Measurements from ENCODE around the gene NR2C2AP.
"Not testable (repeated sequence)": the region's sequence is repeated elsewhere in the genome, so short reads cannot be mapped to it uniquely, and the experiment has no call there.

The NR2C2AP gene

DNA sequence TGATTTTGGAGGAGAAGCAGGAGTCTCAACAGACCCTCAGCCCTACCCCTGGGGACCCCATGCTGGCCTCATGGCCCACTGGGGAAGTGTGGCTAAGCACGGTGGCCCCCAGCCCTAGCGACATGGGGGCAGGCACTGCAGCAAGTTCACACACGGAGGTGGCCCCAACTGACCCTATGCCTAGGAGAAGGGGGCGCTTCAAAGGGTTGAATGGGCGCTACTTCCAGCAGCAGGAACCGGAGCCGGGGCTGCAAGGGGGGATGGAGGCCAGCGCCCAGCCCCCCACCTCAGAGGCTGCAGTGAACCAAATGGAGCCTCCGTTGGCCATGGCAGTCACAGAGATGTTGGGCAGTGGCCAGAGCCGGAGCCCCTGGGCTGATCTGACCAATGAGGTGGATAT is 23.4 kb upstream of the NR2C2AP start:
- Histone ChIP-seq H3K9me3 (ENCODE audit: control insufficient read depth, insufficient read depth, low read length) (no peaks in the 10 kb centered on the region), H3K27me3 (ENCODE audit: control insufficient read depth, insufficient read depth, low read length) (peaks cover 17% of the 10 kb centered on the region), H3K36me3 (ENCODE audit: control insufficient read depth, insufficient read depth, low read length) (no peaks in the 10 kb centered on the region), H3K4me1 (ENCODE audit: control insufficient read depth, insufficient read depth, low read length) (no peaks in the 10 kb centered on the region), H3K9ac (ENCODE audit: low read depth, low read length) (no peak overlapping the region), H3K4me3 (ENCODE audit: low read depth, low read length) (no peak overlapping the region)

DNA sequence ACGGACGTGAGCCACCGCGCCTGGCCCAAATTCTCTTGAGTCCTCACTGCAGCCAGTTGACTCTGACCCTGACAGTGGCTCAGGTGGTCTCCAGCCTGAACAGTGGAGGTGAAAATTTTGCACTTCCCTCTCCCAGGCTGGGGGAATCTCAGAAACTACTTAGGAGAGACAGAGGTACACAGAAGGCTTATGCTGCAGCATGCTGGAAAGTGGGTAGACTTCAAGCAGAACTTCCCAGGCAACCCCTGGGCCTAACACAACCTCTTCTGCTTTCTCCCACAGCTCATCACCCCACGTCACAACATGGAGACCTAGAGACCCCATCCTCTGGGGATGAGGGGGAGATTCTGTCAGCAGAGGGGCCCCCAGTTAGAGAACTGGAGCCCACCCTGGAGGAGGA is 23.0 kb upstream of the NR2C2AP start:
- Histone ChIP-seq H3K36me3 (ENCODE audit: control insufficient read depth, insufficient read depth, low read length) (no peaks in the 10 kb centered on the region), H3K4me3 (ENCODE audit: low read depth, low read length) (no peak overlapping the region)

DNA sequence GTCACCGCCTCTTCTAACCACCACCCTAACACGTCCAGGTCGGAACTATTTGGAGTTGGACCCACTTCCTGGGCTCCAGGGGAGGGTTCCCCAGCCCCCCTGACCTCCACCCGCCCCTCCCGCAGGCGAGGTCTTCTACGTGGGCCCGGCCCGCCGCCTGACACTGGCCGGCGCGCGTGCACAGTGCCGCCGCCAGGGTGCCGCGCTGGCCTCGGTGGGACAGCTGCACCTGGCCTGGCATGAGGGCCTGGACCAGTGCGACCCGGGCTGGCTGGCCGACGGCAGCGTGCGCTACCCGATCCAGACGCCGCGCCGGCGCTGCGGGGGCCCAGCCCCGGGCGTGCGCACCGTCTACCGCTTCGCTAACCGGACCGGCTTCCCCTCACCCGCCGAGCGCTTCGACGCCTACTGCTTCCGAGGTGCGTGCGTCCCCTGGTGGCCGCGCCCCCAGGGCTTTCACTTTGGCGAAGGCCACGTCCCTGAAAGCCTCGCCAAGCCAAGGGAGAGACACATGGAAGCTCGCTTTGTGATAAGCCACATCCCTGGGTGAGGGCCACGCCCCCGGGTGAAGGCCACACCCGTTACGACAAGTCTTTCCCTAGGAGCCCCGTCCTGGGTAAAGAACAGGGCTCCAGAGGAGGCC is 21.8 kb upstream of the NR2C2AP start:
- H3K27me3 ChIP-seq (ENCODE audit: control insufficient read depth, insufficient read depth, low read length), result peaks cover 17% of the 10 kb centered on the region
- H3K4me1 ChIP-seq (ENCODE audit: control insufficient read depth, insufficient read depth, low read length), result no peaks in the 10 kb centered on the region
- H3K4me3 ChIP-seq (ENCODE audit: low read depth, low read length), result peak overlapping the region; percentile 60
- no peaks in the 10 kb centered on the region for H3K9me3 ChIP-seq (ENCODE audit: control insufficient read depth, insufficient read depth, low read length)
- H3K9ac ChIP-seq (ENCODE audit: low read depth, low read length), result no peak overlapping the region
- no peaks in the 10 kb centered on the region for H3K36me3 ChIP-seq (ENCODE audit: control insufficient read depth, insufficient read depth, low read length)

More for the DNA sequence above, 23.0 kb upstream of the NR2C2AP start:
- Histone ChIP-seq H3K9me3 (ENCODE audit: control insufficient read depth, insufficient read depth, low read length) (no peaks in the 10 kb centered on the region), H3K27me3 (ENCODE audit: control insufficient read depth, insufficient read depth, low read length) (peaks cover 17% of the 10 kb centered on the region), H3K4me1 (ENCODE audit: control insufficient read depth, insufficient read depth, low read length) (no peaks in the 10 kb centered on the region), H3K9ac (ENCODE audit: low read depth, low read length) (no peak overlapping the region)

DNA sequence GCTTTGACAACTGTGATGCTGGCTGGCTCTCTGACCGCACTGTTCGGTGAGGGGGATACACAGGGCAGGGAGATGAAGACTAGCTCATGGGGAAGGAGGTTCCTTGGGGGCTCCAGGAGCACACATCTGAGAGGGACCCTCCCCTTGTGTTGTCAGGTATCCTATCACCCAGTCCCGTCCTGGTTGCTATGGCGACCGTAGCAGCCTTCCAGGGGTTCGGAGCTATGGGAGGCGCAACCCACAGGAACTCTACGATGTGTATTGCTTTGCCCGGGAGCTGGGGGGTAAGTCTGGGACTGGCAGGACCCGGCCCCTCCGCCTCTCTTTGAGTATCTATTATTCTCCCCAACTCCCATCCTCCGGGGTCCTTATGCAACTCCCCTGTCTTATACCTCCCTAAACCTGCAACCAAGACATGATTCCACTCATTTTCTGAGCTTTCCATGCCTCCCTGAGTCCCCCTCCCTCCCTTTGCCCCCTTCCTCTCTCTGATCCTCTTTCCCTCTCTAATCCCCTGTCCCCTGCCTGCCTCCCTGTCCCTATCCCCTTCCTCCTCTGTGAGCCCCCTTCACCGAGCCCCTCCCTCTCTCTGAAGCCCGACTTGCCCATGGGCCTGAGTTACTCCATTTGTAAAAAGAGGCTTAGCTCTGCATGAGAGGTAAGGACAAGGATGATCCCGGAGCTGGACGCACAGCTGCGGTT is 21.1 kb upstream of the NR2C2AP start:
- Histone ChIP-seq H3K4me3 (ENCODE audit: low read depth, low read length) (peak overlapping the region; percentile 60), H3K36me3 (ENCODE audit: control insufficient read depth, insufficient read depth, low read length) (no peaks in the 10 kb centered on the region), H3K9ac (ENCODE audit: low read depth, low read length) (no peak overlapping the region), H3K4me1 (ENCODE audit: control insufficient read depth, insufficient read depth, low read length) (no peaks in the 10 kb centered on the region), H3K27me3 (ENCODE audit: control insufficient read depth, insufficient read depth, low read length) (peaks cover 17% of the 10 kb centered on the region), H3K9me3 (ENCODE audit: control insufficient read depth, insufficient read depth, low read length) (no peaks in the 10 kb centered on the region)

DNA sequence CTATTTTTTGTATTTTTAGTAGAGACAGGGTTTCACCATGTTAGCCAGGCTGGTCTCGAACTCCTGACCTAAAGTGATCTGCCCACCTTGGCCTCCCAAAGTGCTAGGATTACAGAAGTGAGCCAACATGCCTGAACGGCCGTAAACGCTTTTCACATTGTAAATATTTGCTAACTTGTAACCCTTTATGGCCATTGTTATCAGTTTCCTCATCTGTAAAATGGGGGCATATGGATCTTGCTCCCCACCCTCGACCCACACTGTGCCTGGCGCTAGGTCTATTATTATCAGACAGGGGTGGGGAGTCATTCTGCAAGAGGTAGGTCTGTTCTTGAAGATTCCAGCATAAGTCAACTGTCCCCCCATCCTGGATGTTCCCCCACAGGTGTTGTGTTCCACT is 20.4 kb upstream of the NR2C2AP start:
- no peaks in the 10 kb centered on the region for H3K36me3 ChIP-seq (ENCODE audit: control insufficient read depth, insufficient read depth, low read length)
- H3K9ac ChIP-seq (ENCODE audit: low read depth, low read length), result no peak overlapping the region
- no peaks in the 10 kb centered on the region for H3K4me1 ChIP-seq (ENCODE audit: control insufficient read depth, insufficient read depth, low read length)
- no peak overlapping the region for H3K4me3 ChIP-seq (ENCODE audit: low read depth, low read length)
- no peaks in the 10 kb centered on the region for H3K9me3 ChIP-seq (ENCODE audit: control insufficient read depth, insufficient read depth, low read length)
- peaks cover 16% of the 10 kb centered on the region for H3K27me3 ChIP-seq (ENCODE audit: control insufficient read depth, insufficient read depth, low read length)

DNA sequence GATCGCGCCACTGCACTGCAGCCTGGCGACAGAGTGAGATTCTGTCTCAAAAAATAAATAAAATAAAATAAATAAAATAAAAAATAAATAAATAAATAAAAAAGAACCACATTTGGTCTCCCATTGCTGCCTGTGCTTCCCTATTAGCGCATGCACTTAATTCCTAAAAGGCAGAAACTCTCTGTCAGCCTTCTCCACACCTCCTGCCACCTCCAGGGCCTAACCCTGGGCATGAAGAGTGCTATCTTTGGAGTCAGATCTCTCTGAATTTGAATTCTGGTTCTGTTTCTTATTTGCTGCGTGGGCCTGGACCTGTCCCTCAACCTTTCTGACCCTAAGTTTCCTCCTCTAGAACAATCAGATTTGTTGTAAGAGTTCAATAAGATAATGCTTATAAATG is 19.8 kb upstream of the NR2C2AP start:
- Histone ChIP-seq H3K27me3 (ENCODE audit: control insufficient read depth, insufficient read depth, low read length) (peaks cover 14% of the 10 kb centered on the region), H3K36me3 (ENCODE audit: control insufficient read depth, insufficient read depth, low read length) (no peaks in the 10 kb centered on the region), H3K9me3 (ENCODE audit: control insufficient read depth, insufficient read depth, low read length) (no peaks in the 10 kb centered on the region), H3K9ac (ENCODE audit: low read depth, low read length) (no peak overlapping the region), H3K4me3 (ENCODE audit: low read depth, low read length) (no peak overlapping the region), H3K4me1 (ENCODE audit: control insufficient read depth, insufficient read depth, low read length) (no peaks in the 10 kb centered on the region)

DNA sequence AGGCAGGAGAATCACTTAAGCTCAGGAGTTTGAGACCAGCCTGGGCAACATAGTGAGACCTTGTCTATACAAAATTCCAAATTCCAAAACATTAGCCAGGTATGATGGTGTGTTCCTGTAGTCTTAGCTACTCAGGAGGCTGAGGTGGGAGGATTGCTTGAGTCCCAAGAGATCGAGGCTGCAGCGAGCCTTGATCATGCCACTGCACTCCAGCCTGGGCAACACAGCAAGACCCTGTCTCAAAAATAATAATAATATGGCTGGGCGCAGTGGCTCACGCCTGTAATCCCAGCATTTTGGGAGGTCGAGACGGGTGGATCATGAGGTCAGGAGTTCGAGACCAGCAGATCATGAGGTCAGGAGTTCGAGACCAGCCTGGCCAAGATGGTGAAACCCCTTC is 17.8 kb upstream of the NR2C2AP start:
- H3K36me3 ChIP-seq (ENCODE audit: control insufficient read depth, insufficient read depth, low read length), result not testable (repeated sequence)
- H3K27me3 ChIP-seq (ENCODE audit: control insufficient read depth, insufficient read depth, low read length), result peaks cover 11% of the 10 kb centered on the region

DNA sequence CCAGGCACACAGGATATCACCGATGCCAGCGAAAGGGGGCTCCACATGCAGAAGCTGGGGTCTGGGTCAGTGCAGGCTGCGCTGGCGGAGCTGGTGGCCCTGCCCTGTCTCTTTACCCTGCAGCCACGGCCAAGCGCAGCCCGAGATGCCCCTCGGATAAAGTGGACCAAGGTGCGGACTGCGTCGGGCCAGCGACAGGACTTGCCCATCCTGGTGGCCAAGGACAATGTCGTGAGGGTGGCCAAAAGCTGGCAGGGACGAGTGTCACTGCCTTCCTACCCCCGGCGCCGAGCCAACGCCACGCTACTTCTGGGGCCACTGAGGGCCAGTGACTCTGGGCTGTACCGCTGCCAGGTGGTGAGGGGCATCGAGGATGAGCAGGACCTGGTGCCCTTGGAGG is 15.7 kb upstream of the NR2C2AP start:
- H3K27me3 ChIP-seq (ENCODE audit: control insufficient read depth, insufficient read depth, low read length), result peaks cover 15% of the 10 kb centered on the region
- H3K4me1 ChIP-seq (ENCODE audit: control insufficient read depth, insufficient read depth, low read length), result no peaks in the 10 kb centered on the region
- H3K4me3 ChIP-seq (ENCODE audit: low read depth, low read length), result no peak overlapping the region
- H3K9ac ChIP-seq (ENCODE audit: low read depth, low read length), result no peak overlapping the region
- no peaks in the 10 kb centered on the region for H3K36me3 ChIP-seq (ENCODE audit: control insufficient read depth, insufficient read depth, low read length)
- no peaks in the 10 kb centered on the region for H3K9me3 ChIP-seq (ENCODE audit: control insufficient read depth, insufficient read depth, low read length)

More for the DNA sequence above, 17.8 kb upstream of the NR2C2AP start:
- not testable (repeated sequence) for H3K9ac ChIP-seq (ENCODE audit: low read depth, low read length); H3K9me3 ChIP-seq (ENCODE audit: control insufficient read depth, insufficient read depth, low read length); H3K4me1 ChIP-seq (ENCODE audit: control insufficient read depth, insufficient read depth, low read length); H3K4me3 ChIP-seq (ENCODE audit: low read depth, low read length)

DNA sequence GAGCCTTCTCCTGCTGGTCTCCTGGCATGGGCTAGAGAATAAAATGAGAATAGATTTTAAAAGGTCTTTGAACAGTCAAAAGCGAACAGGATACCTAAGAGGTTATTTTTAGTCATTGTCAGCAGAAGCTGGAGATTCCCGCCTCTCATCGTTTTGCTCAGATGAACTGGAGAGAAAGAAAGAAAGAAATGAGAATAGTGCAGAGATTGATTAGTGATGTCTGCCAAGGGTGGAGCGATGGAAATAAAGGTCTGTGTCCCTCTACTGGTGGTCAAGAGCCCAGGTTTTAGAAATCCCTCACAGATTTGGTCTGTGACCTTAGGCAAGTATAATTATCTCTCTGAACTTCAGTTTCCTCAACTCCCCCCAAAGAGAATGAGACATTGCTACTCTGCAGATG is 13.9 kb upstream of the NR2C2AP start:
- H3K9ac ChIP-seq (ENCODE audit: low read depth, low read length), result no peak overlapping the region
- no peaks in the 10 kb centered on the region for H3K4me1 ChIP-seq (ENCODE audit: control insufficient read depth, insufficient read depth, low read length)
- no peak overlapping the region for H3K4me3 ChIP-seq (ENCODE audit: low read depth, low read length)
- no peaks in the 10 kb centered on the region for H3K36me3 ChIP-seq (ENCODE audit: control insufficient read depth, insufficient read depth, low read length)
- peaks cover 30% of the 10 kb centered on the region for H3K27me3 ChIP-seq (ENCODE audit: control insufficient read depth, insufficient read depth, low read length)
- H3K9me3 ChIP-seq (ENCODE audit: control insufficient read depth, insufficient read depth, low read length), result no peaks in the 10 kb centered on the region

DNA sequence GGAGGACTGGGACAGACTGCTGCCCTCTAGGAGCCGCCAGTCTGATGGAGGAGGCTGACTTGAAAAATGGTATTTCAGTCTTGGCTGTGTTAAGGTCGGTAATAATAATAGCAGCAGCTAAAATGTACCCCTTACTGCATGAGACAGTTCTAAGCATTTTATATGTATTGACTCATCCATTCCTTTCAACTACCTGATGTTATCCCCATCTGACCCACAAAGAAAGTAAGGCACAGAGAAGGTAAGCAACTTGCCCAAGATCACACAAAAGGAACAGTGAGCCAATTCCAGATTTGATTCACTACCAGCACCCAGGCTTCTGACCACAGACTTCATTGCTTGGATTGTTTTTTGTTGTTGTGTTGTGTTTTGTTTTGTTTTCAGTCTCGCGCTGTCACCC is 12.6 kb upstream of the NR2C2AP start:
- no peak overlapping the region for H3K4me3 ChIP-seq (ENCODE audit: low read depth, low read length)
- no peak overlapping the region for H3K9ac ChIP-seq (ENCODE audit: low read depth, low read length)
- H3K36me3 ChIP-seq (ENCODE audit: control insufficient read depth, insufficient read depth, low read length), result no peaks in the 10 kb centered on the region
- H3K4me1 ChIP-seq (ENCODE audit: control insufficient read depth, insufficient read depth, low read length), result no peaks in the 10 kb centered on the region
- H3K27me3 ChIP-seq (ENCODE audit: control insufficient read depth, insufficient read depth, low read length), result peaks cover 41% of the 10 kb centered on the region
- H3K9me3 ChIP-seq (ENCODE audit: control insufficient read depth, insufficient read depth, low read length), result no peaks in the 10 kb centered on the region

DNA sequence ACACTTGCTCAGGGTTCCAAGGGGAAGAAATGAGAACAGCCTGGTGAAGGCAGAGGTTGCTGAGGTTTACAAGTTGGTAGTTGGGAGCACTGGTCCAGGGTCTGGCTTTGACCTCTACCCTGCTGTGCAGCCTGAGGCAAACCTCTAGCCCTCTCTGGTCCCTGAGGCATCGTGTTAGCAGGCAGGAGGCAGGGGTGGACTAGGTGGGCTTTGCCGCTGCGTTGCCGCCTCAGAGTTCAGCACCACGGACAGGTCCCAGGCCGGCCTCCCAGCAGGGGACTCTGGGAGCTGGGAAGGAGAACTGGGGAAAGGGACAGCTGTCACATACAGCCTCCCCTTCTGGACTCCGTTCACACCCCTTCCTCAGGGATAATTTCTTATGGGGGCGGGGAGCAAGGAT is 11.7 kb upstream of the NR2C2AP start:
- Histone ChIP-seq H3K4me1 (ENCODE audit: control insufficient read depth, insufficient read depth, low read length) (no peaks in the 10 kb centered on the region), H3K9ac (ENCODE audit: low read depth, low read length) (no peak overlapping the region), H3K27me3 (ENCODE audit: control insufficient read depth, insufficient read depth, low read length) (peaks cover 47% of the 10 kb centered on the region), H3K4me3 (ENCODE audit: low read depth, low read length) (no peak overlapping the region), H3K9me3 (ENCODE audit: control insufficient read depth, insufficient read depth, low read length) (no peaks in the 10 kb centered on the region), H3K36me3 (ENCODE audit: control insufficient read depth, insufficient read depth, low read length) (no peaks in the 10 kb centered on the region)

DNA sequence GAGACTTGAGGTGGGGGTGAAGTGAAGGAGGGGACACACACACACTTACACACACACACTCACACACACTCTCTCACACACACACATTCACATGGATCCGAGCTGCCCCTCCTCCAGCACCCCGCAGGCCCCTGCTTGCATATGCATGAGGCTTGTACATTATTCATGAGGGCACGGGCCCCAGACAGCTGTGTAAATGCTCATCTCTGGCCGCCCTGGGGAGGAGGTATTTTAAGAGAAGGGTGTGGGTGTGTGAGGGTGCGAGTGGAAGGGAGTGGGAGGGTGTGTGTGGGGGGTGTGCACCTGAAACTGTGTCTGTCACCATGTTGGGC is 10.9 kb upstream of the NR2C2AP start:
- no peak overlapping the region for H3K9ac ChIP-seq (ENCODE audit: low read depth, low read length)
- H3K36me3 ChIP-seq (ENCODE audit: control insufficient read depth, insufficient read depth, low read length), result no peaks in the 10 kb centered on the region
- H3K27me3 ChIP-seq (ENCODE audit: control insufficient read depth, insufficient read depth, low read length), result peaks cover 54% of the 10 kb centered on the region
- H3K9me3 ChIP-seq (ENCODE audit: control insufficient read depth, insufficient read depth, low read length), result no peaks in the 10 kb centered on the region
- H3K4me3 ChIP-seq (ENCODE audit: low read depth, low read length), result peak overlapping the region; percentile 1
- no peaks in the 10 kb centered on the region for H3K4me1 ChIP-seq (ENCODE audit: control insufficient read depth, insufficient read depth, low read length)
